NCI-H345 treated with DMSO at 0.1 percent for 48 hours (cell line): Measurements from ENCODE around the gene HBZ.
"Not testable (repeated sequence)": the region's sequence is repeated elsewhere in the genome, so short reads cannot be mapped to it uniquely, and the experiment has no call there.

Experiments used
- DNase-seq: peaks from one replicate; lab custom pipeline; 2025; ENCODE audit not compliant: unreplicated experiment; lab: John Stamatoyannopoulos, UW

The HBZ gene

GRCh38 chr16:133716-134115 lies 18.7 kb upstream of the HBZ start:
- DNase-seq = no peak

- DNase-seq = no peak
Observed at GRCh38 chr16:138049-138417, 14.4 kb upstream of the HBZ start.

- DNase-seq = no peak
Observed at GRCh38 chr16:140175-140857, 12.1 kb upstream of the HBZ start.

GRCh38 chr16:142405-142967 lies 10.0 kb upstream of the HBZ start:
- DNase-seq = no peak

GRCh38 chr16:143047-143446 lies 9.4 kb upstream of the HBZ start:
- no peak for DNase-seq

- no peak for DNase-seq
Observed at GRCh38 chr16:143456-143855, 9.0 kb upstream of the HBZ start.

GRCh38 chr16:144797-145252 lies 7.6 kb upstream of the HBZ start:
- no peak for DNase-seq

- no peak for DNase-seq
Observed at GRCh38 chr16:146646-147045, 5.8 kb upstream of the HBZ start.

GRCh38 chr16:149024-149660 lies 3.3 kb upstream of the HBZ start:
- no peak for DNase-seq

GRCh38 chr16:153129-153521 lies 681 bp downstream of the HBZ start:
- DNase-seq = not testable (repeated sequence)

- DNase-seq = not testable (repeated sequence)
Observed at GRCh38 chr16:153550-154216, 1.2 kb downstream of the HBZ start.

- no peak for DNase-seq
Observed at GRCh38 chr16:154217-155030, 2.0 kb downstream of the HBZ start.

- no peak for DNase-seq
Observed at GRCh38 chr16:155031-155398, 2.6 kb downstream of the HBZ start.

GRCh38 chr16:159136-159849 lies 6.8 kb downstream of the HBZ start:
- no peak for DNase-seq

GRCh38 chr16:160242-160641 lies 7.8 kb downstream of the HBZ start:
- not testable (repeated sequence) for DNase-seq

GRCh38 chr16:160691-161190 lies 8.3 kb downstream of the HBZ start:
- no peak for DNase-seq

- no peak for DNase-seq
Observed at GRCh38 chr16:162271-162991, 10.0 kb downstream of the HBZ start.

- not testable (repeated sequence) for DNase-seq
Observed at GRCh38 chr16:163139-163538, 10.7 kb downstream of the HBZ start.

- DNase-seq = not testable (repeated sequence)
Observed at GRCh38 chr16:163696-164095, 11.3 kb downstream of the HBZ start.
